Measurements from ENCODE around the gene TRAF1. TPM values are rescaled to one million over a fixed set of nuclear protein-coding genes. Genes with fewer than 3 reads are reported as not detected.
A peak's percentile ranks its signal among the peaks of the same experiment; 100 is the strongest.

Gene TRAF1
- total RNA-seq, 1 donor from 2014 or later, result 3.0 TPM

- no peak for ATAC-seq
These were observed 1.7 kb downstream of the TRAF1 start for GRCh38 chr9:120924698-120925534.

GRCh38 chr9:120923620-120924328 lies 2.8 kb downstream of the TRAF1 start:
- DNase-seq (ENCODE audit: low spot score), result no peak

More at GRCh38 chr9:120924698-120925534, 1.7 kb downstream of the TRAF1 start:
- DNase-seq (ENCODE audit: low spot score), result no peak

GRCh38 chr9:120922404-120923195 lies 4.0 kb downstream of the TRAF1 start:
- ATAC-seq (no peak), DNase-seq (ENCODE audit: low spot score) (no peak)

More at GRCh38 chr9:120923620-120924328, 2.8 kb downstream of the TRAF1 start:
- ATAC-seq, result no peak

- DNase-seq (ENCODE audit: low spot score) (no peak), ATAC-seq (no peak)
These were observed 4.9 kb downstream of the TRAF1 start for GRCh38 chr9:120921661-120922181.

DNA sequence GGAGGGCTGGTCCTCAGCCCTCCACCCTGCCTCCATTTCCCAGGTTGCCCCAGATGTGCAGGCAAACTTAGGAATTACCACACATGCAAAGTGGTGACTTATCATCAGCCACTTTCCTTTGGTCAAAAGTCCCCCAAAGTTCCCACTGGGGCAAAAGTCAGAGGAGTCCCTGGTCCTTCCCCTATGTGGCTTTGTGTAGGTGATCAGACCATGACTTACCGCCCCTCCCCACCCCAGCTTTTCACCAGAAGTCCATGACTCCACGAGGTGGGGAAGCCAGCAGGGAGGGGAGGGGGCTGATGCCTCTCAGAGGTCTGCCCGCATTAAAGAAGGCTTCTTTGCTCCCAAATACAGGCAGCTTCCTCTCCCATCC lies 5.8 kb downstream of the TRAF1 start:
- no peak for ATAC-seq

DNA sequence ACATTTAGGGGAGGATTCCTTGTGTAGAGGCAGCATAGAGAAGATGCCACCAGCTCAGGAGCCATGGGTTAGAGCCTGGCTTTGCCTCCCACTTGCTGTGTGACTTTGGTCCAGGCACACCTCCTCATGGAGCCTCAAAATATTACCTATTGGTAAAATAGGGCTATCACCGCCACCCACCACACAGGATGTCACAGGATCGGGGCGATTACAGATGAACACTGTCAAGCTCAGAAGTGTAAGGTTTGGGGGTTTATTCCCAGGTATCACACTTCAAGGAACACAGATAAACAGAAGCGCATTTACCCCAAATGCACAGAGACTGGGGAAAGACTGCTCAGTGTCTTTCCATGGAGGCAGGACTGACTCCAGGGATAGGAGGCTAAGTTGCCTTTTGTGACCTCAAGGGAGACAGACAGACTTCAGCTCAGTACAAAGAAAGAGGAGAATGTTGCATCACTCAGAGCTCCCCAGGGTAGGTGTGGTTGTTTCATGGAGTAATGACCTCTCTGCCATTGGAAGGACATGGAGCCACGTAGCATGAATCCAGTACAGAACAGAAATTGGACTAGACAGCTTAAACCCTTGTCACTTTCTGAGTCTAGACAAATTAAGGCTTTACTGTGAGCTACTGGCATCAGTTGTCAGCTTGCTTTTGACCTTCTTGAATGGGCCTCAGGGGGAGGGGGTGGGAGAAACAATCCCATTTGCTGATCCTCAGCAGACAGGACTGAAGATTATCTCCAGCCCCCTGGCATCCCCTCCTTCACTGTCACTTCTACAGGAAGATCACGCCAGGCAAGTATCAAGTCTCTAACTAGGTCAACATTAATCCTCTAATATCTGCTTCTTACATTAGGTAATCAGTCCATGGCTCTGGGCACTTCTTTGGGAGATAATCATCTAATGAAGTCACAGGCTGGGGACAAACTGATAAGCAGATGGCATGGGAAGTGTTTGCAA lies 6.5 kb downstream of the TRAF1 start:
- ATAC-seq, result peak; percentile 77

More for the DNA sequence above, 5.8 kb downstream of the TRAF1 start:
- no peak for DNase-seq (ENCODE audit: low spot score)

GRCh38 chr9:120918931-120919842 lies 7.4 kb downstream of the TRAF1 start:
- ATAC-seq (peak; percentile 9), DNase-seq (ENCODE audit: low spot score) (no peak)

More for the DNA sequence above, 6.5 kb downstream of the TRAF1 start:
- no peak for DNase-seq (ENCODE audit: low spot score)

GRCh38 chr9:120917929-120918762 lies 8.4 kb downstream of the TRAF1 start:
- DNase-seq (ENCODE audit: low spot score) (no peak), ATAC-seq (no peak)

GRCh38 chr9:120916991-120917880 lies 9.4 kb downstream of the TRAF1 start:
- no peak for ATAC-seq
- no peak for DNase-seq (ENCODE audit: low spot score)

GRCh38 chr9:120916588-120916987 lies 10.0 kb downstream of the TRAF1 start:
- ATAC-seq (peak; percentile 81), DNase-seq (ENCODE audit: low spot score) (peak; percentile 63)

DNA sequence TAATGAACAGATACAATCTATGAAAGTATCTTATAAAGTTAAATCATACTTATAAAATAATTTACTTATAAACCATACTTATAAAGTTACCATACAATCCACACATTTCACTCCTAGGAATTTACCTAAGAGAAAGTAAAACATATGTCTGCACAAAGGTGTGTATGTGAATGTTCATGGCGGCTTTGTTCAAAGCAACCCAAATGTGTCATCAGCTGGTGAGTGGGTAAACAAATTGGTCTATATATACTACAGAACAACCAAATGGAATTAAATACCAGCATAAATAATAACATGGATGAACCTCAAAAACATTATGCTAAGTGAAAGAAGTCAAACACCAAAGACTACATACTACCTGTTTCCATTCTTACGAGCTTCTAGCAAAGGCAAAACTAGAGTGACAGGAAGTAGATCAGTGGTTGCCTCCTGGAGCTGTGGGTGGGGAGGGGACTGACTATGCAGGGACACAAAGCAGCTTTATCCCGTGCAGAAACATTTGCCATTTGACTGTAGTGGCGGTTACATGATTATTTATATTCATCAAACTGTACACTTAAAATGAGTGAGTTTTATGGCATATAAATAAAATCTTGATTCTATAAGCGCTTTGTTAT lies 10.6 kb downstream of the TRAF1 start:
- no peak for ATAC-seq
- DNase-seq (ENCODE audit: low spot score), result no peak

DNA sequence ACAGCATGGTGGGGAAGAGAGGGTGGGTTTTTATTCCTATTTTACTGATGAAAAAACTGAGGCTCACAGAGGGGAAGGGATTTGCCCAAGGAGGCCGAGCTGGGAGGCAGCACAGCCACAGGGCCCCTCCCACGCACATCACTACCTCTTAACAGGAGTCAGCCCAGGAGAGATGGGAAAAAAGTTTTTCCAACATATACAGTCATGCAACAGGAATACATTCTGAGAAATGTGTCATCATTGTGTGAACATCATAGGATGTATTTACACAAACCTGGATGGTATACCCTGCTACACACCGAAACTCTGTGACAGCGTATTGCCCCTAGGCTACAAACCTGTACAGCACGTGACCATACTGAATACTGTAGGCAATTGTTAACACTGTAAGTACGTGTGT lies 11.6 kb downstream of the TRAF1 start:
- ATAC-seq, result no peak
- DNase-seq (ENCODE audit: low spot score), result no peak

DNA sequence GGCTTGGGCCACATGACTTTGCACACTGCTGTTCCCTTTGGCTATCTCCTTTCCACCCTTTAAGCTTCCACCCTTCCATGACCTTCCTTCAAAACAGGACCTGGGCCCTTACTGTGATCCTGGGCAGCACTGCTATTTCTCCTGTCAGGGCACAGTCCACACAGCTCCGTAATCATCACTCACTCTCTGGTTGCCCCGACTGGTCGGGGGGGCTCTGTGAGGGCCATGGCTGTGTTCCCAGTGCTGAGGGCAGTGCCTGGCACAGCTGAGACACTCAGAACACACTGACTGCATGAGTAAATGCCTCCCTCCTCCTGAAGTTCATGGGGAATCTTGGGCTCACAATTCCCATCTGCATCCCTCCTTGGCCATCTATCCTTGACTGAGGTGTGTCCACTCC lies 12.2 kb downstream of the TRAF1 start:
- DNase-seq (ENCODE audit: low spot score), result no peak
- no peak for ATAC-seq

DNA sequence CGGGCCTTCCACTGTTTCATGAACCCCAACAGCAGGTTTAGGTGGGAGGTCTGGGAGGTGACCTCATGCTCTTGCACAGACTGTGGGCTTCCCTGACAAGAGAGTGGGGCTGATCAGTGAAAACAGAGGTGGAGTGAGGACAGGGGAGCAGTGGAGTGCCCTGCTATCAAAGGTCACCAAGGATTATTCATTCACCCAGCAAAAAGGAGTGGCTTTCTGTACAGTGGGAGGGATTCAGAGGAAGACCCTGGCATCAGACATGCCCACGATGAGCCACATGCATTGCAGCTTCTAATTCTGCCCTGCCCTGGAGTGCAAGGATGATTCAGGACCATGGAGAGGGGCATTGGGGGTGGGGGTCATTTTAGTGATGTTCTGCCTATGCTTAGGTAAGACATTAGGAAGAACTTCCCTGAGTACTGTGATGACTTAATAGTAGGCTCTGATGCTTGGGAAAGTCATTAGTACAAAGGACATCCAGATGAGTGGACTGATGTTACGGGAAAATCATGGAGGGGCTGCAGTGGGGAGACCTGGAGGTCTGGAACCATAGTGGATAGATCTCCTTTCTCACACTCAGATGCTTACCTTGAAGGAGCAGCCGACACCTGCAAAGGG lies 12.8 kb downstream of the TRAF1 start:
- no peak for DNase-seq (ENCODE audit: low spot score)
- peak; percentile 32 for ATAC-seq

DNA sequence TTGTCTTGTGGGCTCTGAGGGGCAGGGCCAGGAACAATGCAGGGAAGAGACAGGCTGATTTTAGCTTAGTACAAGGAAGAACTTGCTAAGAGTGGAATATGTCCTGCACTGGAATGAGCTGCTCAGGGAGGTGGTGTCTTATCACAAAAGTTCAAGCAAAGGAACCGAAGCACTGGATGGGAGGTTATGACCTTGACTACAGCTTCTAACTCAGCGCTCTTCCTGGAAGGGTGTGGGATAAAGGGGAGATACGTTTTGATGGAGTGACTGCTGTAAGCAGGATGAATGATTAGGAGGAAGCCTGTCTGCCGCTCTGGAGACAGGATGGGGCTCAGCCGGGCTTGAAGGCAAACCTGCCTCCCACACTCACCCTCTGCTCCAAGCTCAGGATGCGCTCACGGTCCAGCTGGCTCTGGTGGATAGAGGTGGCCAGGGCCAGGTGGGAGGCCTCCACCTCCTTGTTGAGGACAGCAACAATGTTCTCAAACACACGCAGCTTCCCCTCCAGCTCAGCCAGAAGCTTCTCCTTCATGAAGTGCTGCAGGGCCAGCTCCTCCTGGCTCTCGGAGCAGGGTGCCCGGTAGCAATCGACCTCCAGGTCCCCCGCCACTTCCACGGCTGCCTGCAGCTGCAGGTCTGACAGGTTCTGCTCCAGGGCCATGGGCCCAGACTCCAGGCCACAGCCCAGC lies 13.5 kb downstream of the TRAF1 start:
- ATAC-seq, result no peak
- no peak for DNase-seq (ENCODE audit: low spot score)
